Left renal pelvis (tissue), 4 donors: ENCODE measurements around the gene FBF1. TPM values are rescaled to one million over a fixed set of nuclear protein-coding genes. Genes with fewer than 3 reads are reported as not detected.
"Not testable (repeated sequence)": the region's sequence is repeated elsewhere in the genome, so short reads cannot be mapped to it uniquely, and the experiment has no call there.

ENCODE experiments used
- DNase-seq, 4 donors: peaks; one replicate each; pipeline ENCODE4 v3.0.0-alpha.2; 2013; ENCODE audit warnings: low read depth in 4 of 4, low spot score in 3 of 4
- polyA plus RNA-seq, 4 donors: library from polyadenylated mRNA; unstranded; fragments of 120-200 nt; gene quantifications; one replicate each; pipeline ENCODE4 v1.2.1, GENCODE V29; 2013; ENCODE audit not compliant: insufficient read length in 4 of 4

Gene FBF1
- polyA plus RNA-seq, 4 donors = 7.5 to 15.1 (median 8.2) TPM

DNA sequence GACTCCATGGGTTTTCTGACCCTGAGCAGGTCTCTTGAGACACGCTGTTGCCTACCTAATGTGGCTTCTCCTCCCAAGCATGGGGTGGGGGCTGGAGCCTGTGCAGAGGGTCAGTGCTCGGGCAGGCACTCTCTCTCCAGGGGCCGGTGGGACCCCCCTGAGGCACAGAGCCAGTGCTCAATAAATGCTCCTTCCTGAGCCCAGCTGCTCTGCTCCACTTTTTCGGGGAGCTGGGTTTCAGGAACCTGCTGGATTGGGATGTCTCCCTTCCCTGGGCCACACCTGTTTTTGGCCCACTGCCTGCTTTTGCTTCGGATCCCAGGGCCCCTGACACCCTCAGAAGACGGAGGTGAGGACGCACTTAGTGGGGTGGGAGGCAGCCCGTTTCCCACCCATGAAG lies 42.8 kb downstream of the FBF1 start:
- DNase-seq = no peak

GRCh38 chr17:75897160-75898019 lies 43.5 kb downstream of the FBF1 start:
- no peak for DNase-seq

GRCh38 chr17:75896415-75897159 lies 44.3 kb downstream of the FBF1 start, which contains the start of gene TRIM65:
Gene TRIM65, minus strand, starts transcription at chr17:75896951. Its CDS starts 14 bp downstream, at chr17:75896937.
- DNase-seq = peak in 1 of 4 donors; percentile 64

DNA sequence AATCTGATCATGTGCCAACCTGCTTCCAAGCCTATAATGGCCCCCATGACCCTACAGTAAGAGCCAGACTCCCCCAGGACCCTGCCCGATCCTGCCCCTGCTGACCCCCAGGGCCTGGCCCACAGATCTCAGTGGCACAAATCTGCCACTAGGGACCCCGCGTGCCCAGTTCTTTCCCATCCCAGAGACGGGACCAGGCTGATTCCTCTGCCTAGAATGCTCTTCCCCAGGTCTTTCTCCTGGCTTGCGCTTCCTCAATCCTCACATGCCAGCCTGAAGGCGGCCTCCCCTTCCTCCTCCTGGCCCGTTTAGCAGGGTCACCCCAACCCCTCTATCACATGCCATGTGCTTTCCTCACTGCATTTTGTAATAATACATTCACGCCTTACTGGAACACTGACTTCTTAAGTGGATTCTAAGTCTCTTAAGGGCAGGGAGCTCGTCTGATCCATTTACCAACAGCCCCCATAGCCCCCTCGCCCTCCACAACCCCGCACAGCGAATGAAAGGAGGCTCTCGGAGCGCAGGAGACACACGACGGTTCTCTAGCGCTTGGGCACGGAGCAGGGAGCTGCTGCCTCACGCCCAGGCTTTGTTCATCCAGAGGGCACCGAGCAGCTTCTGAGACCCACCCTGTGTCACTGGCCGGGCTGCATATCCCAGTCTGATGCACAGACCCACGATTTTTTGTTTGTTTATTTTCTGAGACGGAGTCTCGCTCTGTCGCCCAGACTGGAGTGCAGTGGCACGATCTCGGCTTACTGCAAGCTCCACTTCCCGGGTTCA lies 45.3 kb downstream of the FBF1 start:
- DNase-seq = no peak

GRCh38 chr17:75894049-75894733 lies 46.7 kb downstream of the FBF1 start:
- no peak for DNase-seq

- no peak for DNase-seq
These were observed 47.4 kb downstream of the FBF1 start for GRCh38 chr17:75893305-75894048.

DNA sequence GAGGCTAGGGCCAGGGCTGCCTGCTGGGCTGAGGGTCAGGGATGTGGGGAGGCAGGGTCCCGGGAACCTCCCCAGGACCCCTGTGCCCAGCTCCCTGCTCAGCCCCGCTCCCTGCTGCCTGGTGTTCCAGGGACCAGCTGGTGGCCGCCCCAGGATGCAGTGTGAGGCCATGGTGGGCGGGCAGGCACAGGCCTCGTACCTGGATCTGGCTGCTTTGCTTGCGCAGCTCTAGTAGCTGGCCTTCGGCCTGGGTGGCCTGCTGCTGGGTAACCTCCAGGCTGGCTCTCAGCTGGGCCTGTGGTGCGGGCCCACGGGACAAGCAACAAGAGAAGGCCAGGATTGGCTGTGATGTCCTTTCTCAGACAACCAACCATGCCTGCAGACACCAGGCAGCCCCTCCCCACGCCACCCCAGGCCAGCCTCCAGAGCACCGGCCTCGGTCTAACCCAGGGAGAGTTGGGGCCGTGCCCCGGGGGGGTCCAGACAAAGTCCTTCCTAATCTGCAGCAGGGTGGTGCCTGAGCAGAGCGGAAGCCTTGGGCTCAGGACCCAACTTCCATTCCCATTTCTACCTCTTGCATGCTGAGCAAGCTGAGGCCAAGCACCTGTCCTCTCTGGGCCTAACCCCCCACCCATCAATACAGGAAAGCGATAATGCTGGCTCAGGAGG lies 48.2 kb downstream of the FBF1 start:
- no peak for DNase-seq

- no peak for DNase-seq
These were observed 49.0 kb downstream of the FBF1 start for GRCh38 chr17:75891605-75892555.

DNA sequence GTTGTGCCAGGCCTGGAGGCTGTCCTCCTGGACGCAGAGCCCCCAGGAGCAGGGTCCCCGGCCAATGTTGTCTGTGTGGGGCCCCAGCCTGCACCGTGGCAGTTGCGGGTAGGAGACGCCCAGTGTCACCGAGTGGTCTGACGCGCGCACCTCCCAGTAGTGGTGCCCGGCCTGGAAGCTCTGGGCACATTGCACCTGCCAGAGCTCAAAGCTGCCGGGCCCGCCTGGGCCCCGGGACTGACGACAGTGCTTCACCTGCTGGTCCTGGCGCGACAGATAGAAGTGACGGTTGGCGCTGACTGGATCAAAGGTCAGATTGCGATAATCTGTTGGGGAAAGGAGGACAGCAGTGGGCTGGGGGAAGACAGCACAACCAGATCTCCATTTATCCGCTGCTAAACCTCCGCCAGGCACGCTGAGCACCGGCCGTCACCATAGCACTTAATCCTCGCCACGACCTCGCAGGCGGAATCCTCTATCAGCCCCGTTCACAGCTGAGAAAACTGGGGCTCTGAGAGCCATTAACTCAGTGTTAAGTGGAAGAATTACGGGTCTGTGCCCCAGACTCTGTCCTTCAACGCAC lies 49.7 kb downstream of the FBF1 start:
- DNase-seq = no peak

- DNase-seq = no peak
These were observed 51.4 kb downstream of the FBF1 start for GRCh38 chr17:75889454-75889853.

- DNase-seq = no peak
These were observed 52.4 kb downstream of the FBF1 start for GRCh38 chr17:75888484-75888883.

- DNase-seq = not testable (repeated sequence)
These were observed 55.0 kb downstream of the FBF1 start for GRCh38 chr17:75885860-75886259.

- DNase-seq = no peak
These were observed 55.4 kb downstream of the FBF1 start for GRCh38 chr17:75885431-75885830.

DNA sequence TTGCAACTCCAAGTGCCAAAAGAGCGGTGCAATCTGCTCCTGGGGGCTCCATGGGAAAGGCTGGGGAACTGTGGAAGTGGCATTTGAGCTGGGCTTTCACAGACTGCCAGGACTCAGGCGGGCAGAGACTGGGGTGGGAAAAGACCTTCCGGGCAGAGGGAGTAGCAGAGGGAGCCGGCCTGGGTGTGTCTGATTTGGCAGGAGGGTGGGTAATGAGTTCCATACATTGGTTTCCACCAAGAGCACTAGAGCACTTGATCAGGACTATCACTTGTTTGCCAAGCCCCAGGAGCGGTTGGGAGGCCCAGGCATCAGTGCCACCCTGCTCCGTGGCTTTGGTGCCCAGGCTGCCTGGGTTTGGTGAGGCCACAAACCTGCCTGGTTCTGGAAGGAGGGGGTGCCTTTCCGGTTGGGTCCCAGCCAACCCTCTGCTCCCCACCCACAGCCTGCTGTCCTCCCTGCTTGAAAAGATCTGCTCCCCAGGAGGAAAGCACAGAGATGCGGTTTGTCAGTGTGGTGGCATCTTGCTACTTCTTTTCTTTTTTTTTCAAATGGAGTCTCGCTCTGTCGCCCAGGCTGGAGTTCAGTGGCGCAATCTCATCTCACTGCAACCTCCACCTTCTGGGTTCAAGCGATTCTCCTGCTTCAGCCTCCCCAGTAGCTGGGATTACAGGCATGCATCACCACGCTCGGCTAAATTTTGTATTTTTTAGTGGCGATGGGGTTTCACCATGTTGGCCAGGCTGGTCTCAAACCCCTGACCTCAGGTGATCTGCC lies 59.0 kb downstream of the FBF1 start:
- no peak for DNase-seq

DNA sequence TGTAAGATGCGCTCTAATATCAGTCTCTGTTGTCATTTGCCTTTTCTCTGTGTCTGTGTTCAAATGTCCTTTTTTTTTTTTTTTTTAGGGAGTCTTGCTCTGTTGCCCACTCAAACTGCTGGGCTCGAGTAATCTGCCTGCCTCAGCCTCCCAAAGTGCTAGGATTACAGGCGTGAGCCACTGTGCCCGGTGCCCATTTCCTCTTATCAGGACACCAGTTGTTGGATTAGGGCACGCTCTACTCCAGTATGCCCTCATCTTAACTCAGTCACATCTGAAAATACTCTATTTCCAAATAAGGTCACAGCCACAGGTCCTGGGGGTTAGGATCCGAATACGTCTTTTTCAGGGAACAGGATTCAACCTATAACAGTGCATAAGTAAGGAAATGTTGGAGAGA lies 60.6 kb downstream of the FBF1 start:
- DNase-seq = no peak

DNA sequence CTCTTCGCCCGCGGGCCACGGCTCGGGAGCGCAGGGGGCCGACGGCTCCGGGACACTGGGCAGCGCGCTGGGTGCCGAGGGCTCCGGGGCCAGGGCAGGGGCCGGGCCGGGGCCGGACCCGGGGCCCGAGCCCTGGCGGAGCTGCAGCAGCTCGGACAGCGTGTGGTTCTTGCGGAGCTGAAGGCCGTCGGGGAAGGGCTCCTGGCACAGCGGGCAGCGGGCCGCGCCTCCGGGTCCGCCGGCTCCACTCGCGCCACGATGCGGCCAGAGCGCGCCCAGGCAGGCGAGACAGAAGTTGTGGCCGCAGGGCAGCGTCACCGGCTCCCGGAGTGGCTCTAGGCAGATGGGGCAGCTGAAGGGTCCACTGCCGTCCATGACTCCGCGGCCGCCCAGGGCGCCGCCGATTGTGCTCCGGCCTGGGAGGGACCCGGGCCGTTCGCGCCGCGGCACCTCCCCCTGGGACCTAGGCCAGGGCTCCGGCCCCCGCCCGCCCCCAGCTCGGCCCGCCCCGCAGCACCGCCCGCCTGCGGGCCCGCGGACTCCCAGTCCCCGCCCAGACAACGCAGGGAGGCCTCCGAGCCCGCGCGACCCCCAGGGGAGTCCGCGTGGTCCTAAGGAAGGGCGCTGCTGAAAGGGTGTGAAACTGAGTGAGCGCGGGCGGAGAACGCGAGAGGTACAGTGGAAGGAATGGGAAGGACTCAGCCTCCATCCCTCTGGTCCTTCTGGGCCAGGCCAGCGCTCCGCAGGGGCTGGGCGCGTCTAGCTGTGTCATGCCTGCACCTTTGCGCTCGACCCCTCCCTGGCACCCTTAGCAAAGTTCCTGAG lies 62.5 kb downstream of the FBF1 start, which contains the start of gene TRIM47:
TSS of gene TRIM47 (minus strand) at position 408 of the 825 bp plus-strand sequence. CDS start at position 375, 33 bp downstream.
- no peak for DNase-seq
